HCT116 (cell line): ENCODE data around the gene FMN2. TPM values are rescaled to one million over a fixed set of nuclear protein-coding genes. Genes with fewer than 3 reads are reported as not detected.

Source experiments
- ATAC-seq: fragments of 200-7000 bp; cut with Tn5 transposase; 2 replicates; pipeline ENCODE4 v1.9.1; 2020; ENCODE audit warnings: mild to moderate bottlenecking, moderate library complexity
- BruUV-seq: library from RNA; stranded (reverse); fragments of 400-500 nt; replicated peaks from 2 replicates; lab custom pipeline; 2021; lab: Mats Ljungman, UMichigan
- CTCF ChIA-PET: fragments of 300-600 bp; sonication (Branson Sonifier 250); formaldehyde crosslinking; loops from one replicate; lab custom pipeline; 2021; ENCODE audit warnings: antibody characterized with exemption; lab: Charles Lee
- POLR2A ChIA-PET: fragments of 300-600, 350-600 bp; sonication (Branson Sonifier 250); formaldehyde crosslinking; loops from one replicate; lab custom pipeline; 2021; ENCODE audit warnings: antibody characterized with exemption; lab: Charles Lee
- RAD21 ChIA-PET, 2 experiments: fragments of 300-600 bp; sonication (Branson Sonifier 250); formaldehyde crosslinking; loops; one replicate each; lab custom pipeline; 2023; ENCODE audit warnings: low total read pairs in 2 of 2; ENCODE audit not compliant: uncharacterized antibody in 2 of 2, unreplicated experiment in 2 of 2, low non-redundant PET in 1 of 2; lab: Charles Lee
- DNase-seq: peaks from one replicate; pipeline ENCODE4 v3.0.0-alpha.2; 2010; ENCODE audit warnings: low read depth, low spot score
- H2AFZ ChIP-seq: fragments of 200-600 bp; shearing (Covaris generic), sonication (generic); 2 replicates; pipeline ENCODE4 v1.6.1; 2017; ENCODE audit warnings: low read depth, mixed run types, mixed read lengths, antibody characterized with exemption, low read length; ENCODE audit not compliant: poor library complexity, severe bottlenecking
- H3K27ac ChIP-seq: 2 replicates; pipeline ENCODE4 v1.5.1; 2012; ENCODE audit warnings: low read depth, low read length
- H3K27me3 ChIP-seq: fragments of 200-600 bp; sonication (generic); 2 replicates; pipeline ENCODE4 v1.6.1; 2016; ENCODE audit warnings: mixed run types, low read length, mixed read lengths; ENCODE audit not compliant: insufficient read depth
- H3K36me3 ChIP-seq, 2 experiments: fragments of 200-500 bp in 1 of 2; fragments of 200-600 bp in 1 of 2; sonication (Bioruptor generic) in 1 of 2; sonication (generic) in 1 of 2; 2 replicates each; pipeline versions ENCODE4 v1.5.1 to v1.6.1; 2014 to 2016; ENCODE audit warnings: low read length in 2 of 2, inconsistent platforms in 1 of 2, mixed read lengths in 1 of 2, mixed run types in 1 of 2; ENCODE audit not compliant: insufficient read depth in 2 of 2, control insufficient read depth in 1 of 2
- H3K4me1 ChIP-seq, 2 experiments: fragments of 200-600 bp in 1 of 2; sonication (generic) in 1 of 2; 2 replicates each; pipeline versions ENCODE4 v1.5.1 to v1.6.1; 2012 to 2017; ENCODE audit warnings: low read length in 2 of 2, inconsistent platforms in 1 of 2, mild to moderate bottlenecking in 1 of 2, mixed read lengths in 1 of 2, mixed run types in 1 of 2, moderate library complexity in 1 of 2; ENCODE audit not compliant: insufficient read depth in 2 of 2, control insufficient read depth in 1 of 2
- H3K4me2 ChIP-seq: fragments of 200-600 bp; sonication (generic); 2 replicates; pipeline ENCODE4 v1.6.1; 2017; ENCODE audit warnings: mixed run types, low read length, mixed read lengths
- H3K4me3 ChIP-seq, 2 experiments: fragments of 200-600 bp in 1 of 2; sonication (generic) in 1 of 2; replicated peaks in 1 of 2; 2 replicates each; pipeline ENCODE4 v1.5.1; 2011 to 2016; ENCODE audit warnings: low read length in 2 of 2, control low read depth in 1 of 2, low read depth in 1 of 2, mild to moderate bottlenecking in 1 of 2, mixed read lengths in 1 of 2, mixed run types in 1 of 2
- H3K79me2 ChIP-seq: fragments of 200-600 bp; sonication (generic); 2 replicates; pipeline ENCODE4 v1.6.1; 2017; ENCODE audit warnings: mild to moderate bottlenecking, mixed run types, low read length, moderate library complexity, mixed read lengths; ENCODE audit not compliant: insufficient read depth
- H3K9ac ChIP-seq: fragments of 200-600 bp; sonication (generic); 2 replicates; pipeline ENCODE4 v1.6.1; 2016; ENCODE audit warnings: low read length, mixed read lengths
- H3K9me2 ChIP-seq: fragments of 200-600 bp; sonication (generic), shearing (Covaris generic); 2 replicates; pipeline ENCODE4 v1.6.1; 2017; ENCODE audit warnings: mixed run types, mild to moderate bottlenecking, moderate library complexity; ENCODE audit not compliant: insufficient read depth
- H3K9me3 ChIP-seq, 2 experiments: fragments of 200-500 bp in 1 of 2; fragments of 200-600 bp in 1 of 2; sonication (Bioruptor generic) in 1 of 2; sonication (generic) in 1 of 2; 2 replicates each; pipeline ENCODE4 v1.6.1; 2014 to 2017; ENCODE audit warnings: low read length in 2 of 2, mixed read lengths in 2 of 2, inconsistent platforms in 1 of 2, low read depth in 1 of 2, mild to moderate bottlenecking in 1 of 2, mixed run types in 1 of 2, moderate library complexity in 1 of 2; ENCODE audit not compliant: control insufficient read depth in 1 of 2, insufficient read depth in 1 of 2
- H4K20me1 ChIP-seq: fragments of 200-600 bp; sonication (generic), shearing (Covaris generic); 2 replicates; pipeline ENCODE4 v1.6.1; 2017; ENCODE audit warnings: mixed run types, mild to moderate bottlenecking, moderate library complexity; ENCODE audit not compliant: insufficient read depth
- ATF3 ChIP-seq: IDR thresholded peaks from 2 replicates; pipeline ENCODE4 v1.6.1; 2012
- CBX3 ChIP-seq: IDR thresholded peaks from 2 replicates; pipeline ENCODE4 v1.6.1; 2012; ENCODE audit warnings: low read depth
- CTCF ChIP-seq, 3 experiments: fragments of 200-600 bp in 1 of 3; sonication (generic) in 1 of 3; IDR thresholded peaks in 2 of 3; conservative IDR thresholded peaks in 1 of 3; 2 replicates each; pipeline ENCODE4 v1.5.1; 2012 to 2017; ENCODE audit warnings: low read depth in 2 of 3, low read length in 2 of 3, antibody characterized with exemption in 1 of 3, borderline replicate concordance in 1 of 3, control low read depth in 1 of 3, mild to moderate bottlenecking in 1 of 3, mixed read lengths in 1 of 3, mixed run types in 1 of 3, moderate library complexity in 1 of 3; ENCODE audit not compliant: insufficient read depth in 1 of 3
- EZH2phosphoT487 ChIP-seq: fragments of 200-600 bp; IDR thresholded peaks from 2 replicates; pipeline ENCODE4 v1.6.1; 2018; ENCODE audit warnings: antibody characterized with exemption, borderline replicate concordance
- FOSL1 ChIP-seq: IDR thresholded peaks from 2 replicates; pipeline ENCODE4 v1.6.1; 2012; ENCODE audit warnings: low read depth
- POLR2A ChIP-seq: IDR thresholded peaks from 2 replicates; pipeline ENCODE4 v1.7.0; 2011; ENCODE audit warnings: borderline replicate concordance; ENCODE audit not compliant: insufficient read depth, insufficient read length; ENCODE audit errors: extremely low read depth
- RAD21 ChIP-seq: IDR thresholded peaks from 2 replicates; pipeline ENCODE4 v1.6.1; 2012; ENCODE audit warnings: low read depth, mild to moderate bottlenecking
- REST ChIP-seq: IDR thresholded peaks from 2 replicates; pipeline ENCODE4 v1.6.1; 2012; ENCODE audit warnings: low read depth
- SIN3A ChIP-seq: IDR thresholded peaks from 2 replicates; pipeline ENCODE4 v1.6.1; 2012; ENCODE audit warnings: low read depth
- YY1 ChIP-seq: IDR thresholded peaks from 2 replicates; pipeline ENCODE4 v1.6.1; 2011; ENCODE audit warnings: low read length, low read depth, moderate library complexity, mild to moderate bottlenecking; ENCODE audit not compliant: insufficient replicate concordance; ENCODE audit errors: extremely low read depth
- ZFX ChIP-seq: fragments of 450-650 bp; IDR thresholded peaks from 2 replicates; pipeline ENCODE4 v1.6.1; 2017
- intact Hi-C: fragments of 100-400 bp; cut with micrococcal nuclease; formaldehyde crosslinking; loops from 2 replicates; pipeline ENCODE4 v1.10.0; 2022
- total RNA-seq: library from RNA; stranded (reverse); gene quantifications from one replicate; pipeline ENCODE4 v1.2.1, GENCODE V29; 2021; ENCODE audit not compliant: unreplicated experiment

FMN2 gene
- total RNA-seq, 1 experiment from 2014 or later: not detected

GRCh38 chr1:240423246-240423924, 331.7 kb downstream of the FMN2 start:
- H3K9ac ChIP-seq: no peak overlapping the region
- H3K27ac ChIP-seq: no peak overlapping the region
- CTCF ChIA-PET: no interaction called here
- H3K9me3 ChIP-seq: peaks cover 7 to 20% of the 10 kb centered on the region in 2 experiments; a peak in 2 of 4 replicates
- H3K4me2 ChIP-seq: no peak overlapping the region
- ATAC-seq (no peak), DNase-seq (no peak)
- RAD21 ChIA-PET: no interaction called here
- H3K9me2 ChIP-seq: no peaks in the 10 kb centered on the region
- H2AFZ ChIP-seq: no peak overlapping the region
- no TSS peak for BruUV-seq
- no peak overlapping the region for H3K4me3 ChIP-seq
- H3K27me3 ChIP-seq: no peaks in the 10 kb centered on the region
- H4K20me1 ChIP-seq: no peaks in the 10 kb centered on the region
- no peaks in the 10 kb centered on the region for H3K36me3 ChIP-seq
- H3K4me1 ChIP-seq: no peaks in the 10 kb centered on the region
- no peaks in the 10 kb centered on the region for H3K79me2 ChIP-seq
- POLR2A ChIA-PET: no interaction called here
- intact Hi-C loops: no loop called here
- no peak for TF ChIP-seq RAD21
- no peak for TF ChIP-seq CBX3
- TF ChIP-seq ZFX: no peak
- TF ChIP-seq, all 23 proteins: peak for 0

GRCh38 chr1:240424740-240425464, 333.2 kb downstream of the FMN2 start:
- RAD21 ChIA-PET: no interaction called here
- no peak overlapping the region for H3K9ac ChIP-seq
- H3K27me3 ChIP-seq: no peaks in the 10 kb centered on the region
- DNase-seq (no peak), ATAC-seq (no peak)
- H3K36me3 ChIP-seq: no peaks in the 10 kb centered on the region
- H3K4me3 ChIP-seq: no peak overlapping the region
- CTCF ChIA-PET: no interaction called here
- POLR2A ChIA-PET: no interaction called here
- H3K4me2 ChIP-seq: no peak overlapping the region
- no peak overlapping the region for H3K27ac ChIP-seq
- no peaks in the 10 kb centered on the region for H3K4me1 ChIP-seq
- intact Hi-C loops: no loop called here
- H3K79me2 ChIP-seq: no peaks in the 10 kb centered on the region
- BruUV-seq: no TSS peak
- no peak for TF ChIP-seq RAD21
- TF ChIP-seq POLR2A: no peak
- TF ChIP-seq CBX3: no peak
- TF ChIP-seq REST: no peak
- no peak for TF ChIP-seq FOSL1
- no peak for TF ChIP-seq SIN3A
- no peak for TF ChIP-seq YY1
- no peak for TF ChIP-seq EZH2phosphoT487
- TF ChIP-seq CTCF (IDR thresholded peaks at IDR 0.05 in 2 of 3, conservative IDR thresholded peaks at IDR 0.05 in 1 of 3; ENCODE audit: borderline replicate concordance in 1 of 3, insufficient read depth in 1 of 3, low read depth in 2 of 3, low read length in 2 of 3): no peak
- TF ChIP-seq ATF3: no peak
- peaks cover 7 to 20% of the 10 kb centered on the region in 2 experiments; a peak in 2 of 4 replicates for H3K9me3 ChIP-seq
- no peaks in the 10 kb centered on the region for H3K9me2 ChIP-seq
- no peak overlapping the region for H2AFZ ChIP-seq
- no peaks in the 10 kb centered on the region for H4K20me1 ChIP-seq
